GM23338 (cell line): ENCODE data around the gene PARVG. TPM values are rescaled to one million over a fixed set of nuclear protein-coding genes. Genes with fewer than 3 reads are reported as not detected.

Source experiments
- ATAC-seq: fragments of 200-7000 bp; cut with Tn5 transposase; 3 replicates; pipeline ENCODE4 v1.9.1; 2020
- DNase-seq: peaks from one replicate; pipeline ENCODE4 v3.0.0-alpha.2; 2015; ENCODE audit warnings: low spot score
- H2AFZ ChIP-seq: fragments of 200-600 bp; sonication (generic); 2 replicates; pipeline ENCODE4 v1.8.0; 2016; ENCODE audit warnings: antibody characterized with exemption, mild to moderate bottlenecking, moderate library complexity
- H3F3A ChIP-seq: fragments of 200-600 bp; sonication (generic); replicated peaks from 2 replicates; pipeline ENCODE4 v1.8.0; 2017; ENCODE audit warnings: antibody characterized with exemption, mixed run types, low read depth
- H3K27ac ChIP-seq: fragments of 200-600 bp; sonication (generic); 2 replicates; pipeline ENCODE4 v1.6.1; 2016; ENCODE audit warnings: low read depth
- H3K27me3 ChIP-seq: fragments of 200-600 bp; sonication (generic); 2 replicates; pipeline ENCODE4 v1.8.0; 2016; ENCODE audit warnings: mild to moderate bottlenecking, mixed run types, moderate library complexity; ENCODE audit not compliant: insufficient read depth
- H3K36me3 ChIP-seq: fragments of 200-600 bp; sonication (generic); 2 replicates; pipeline ENCODE4 v1.8.0; 2016; ENCODE audit warnings: mild to moderate bottlenecking; ENCODE audit not compliant: insufficient read depth
- H3K4me1 ChIP-seq: fragments of 200-600 bp; sonication (generic); 2 replicates; pipeline ENCODE4 v1.8.0; 2016; ENCODE audit warnings: mild to moderate bottlenecking, moderate library complexity; ENCODE audit not compliant: insufficient read depth
- H3K4me2 ChIP-seq: fragments of 200-600 bp; sonication (generic); 2 replicates; pipeline ENCODE4 v1.7.1; 2017; ENCODE audit warnings: mixed run types
- H3K4me3 ChIP-seq: fragments of 200-600 bp; sonication (generic); 2 replicates; pipeline ENCODE4 v1.6.1; 2016; ENCODE audit warnings: mixed run types
- H3K79me2 ChIP-seq: fragments of 200-600 bp; sonication (generic); replicated peaks from 2 replicates; pipeline ENCODE4 v1.8.0; 2017; ENCODE audit warnings: mild to moderate bottlenecking; ENCODE audit not compliant: insufficient read depth
- H3K9me2 ChIP-seq: fragments of 200-600 bp; sonication (generic); 2 replicates; pipeline ENCODE4 v1.8.0; 2017; ENCODE audit not compliant: insufficient read depth
- H4K20me1 ChIP-seq: fragments of 200-600 bp; sonication (generic); replicated peaks from 2 replicates; pipeline ENCODE4 v1.8.0; 2017; ENCODE audit warnings: mild to moderate bottlenecking; ENCODE audit not compliant: insufficient read depth
- H3K27ac Mint-ChIP-seq: 2 replicates; pipeline ENCODE4 v1.8.0; 2020; ENCODE audit warnings: inconsistent platforms, mild to moderate bottlenecking, moderate library complexity, mixed read lengths
- H3K27me3 Mint-ChIP-seq: 3 replicates; pipeline ENCODE4 v1.8.0; 2022; ENCODE audit warnings: low read depth, mild to moderate bottlenecking, moderate library complexity, mixed read lengths, inconsistent platforms; ENCODE audit not compliant: insufficient read depth, poor library complexity
- H3K36me3 Mint-ChIP-seq: 3 replicates; pipeline ENCODE4 v1.8.0; 2021; ENCODE audit warnings: low read depth, mild to moderate bottlenecking, inconsistent platforms, moderate library complexity, mixed read lengths
- H3K4me1 Mint-ChIP-seq: 3 replicates; pipeline ENCODE4 v1.8.0; 2020; ENCODE audit warnings: mild to moderate bottlenecking, inconsistent platforms, mixed read lengths
- H3K4me3 Mint-ChIP-seq: 3 replicates; pipeline ENCODE4 v1.8.0; 2021; ENCODE audit warnings: moderate library complexity, mild to moderate bottlenecking, inconsistent platforms, mixed read lengths
- H3K9me3 Mint-ChIP-seq: 3 replicates; pipeline ENCODE4 v1.8.0; 2020; ENCODE audit warnings: moderate library complexity, mild to moderate bottlenecking, inconsistent platforms, mixed read lengths
- CTCF ChIP-seq, 2 experiments: fragments of 200-600 bp in 1 of 2; sonication (generic) in 1 of 2; conservative IDR thresholded peaks; 2 replicates each; pipeline versions ENCODE4 v1.5.1 to v1.6.1; 2016 to 2017; ENCODE audit warnings: antibody characterized with exemption in 2 of 2, low read depth in 2 of 2, mild to moderate bottlenecking in 2 of 2, moderate library complexity in 1 of 2
- EZH2 ChIP-seq: fragments of 200-600 bp; sonication (generic); IDR thresholded peaks from one replicate; pipeline ENCODE4 v1.8.0; 2017; ENCODE audit warnings: antibody characterized with exemption, mild to moderate bottlenecking, low read depth; ENCODE audit not compliant: unreplicated experiment
- EZH2phosphoT487 ChIP-seq: fragments of 200-600 bp; sonication (generic); IDR thresholded peaks from one replicate; pipeline ENCODE4 v1.8.1; 2018; ENCODE audit warnings: antibody characterized with exemption; ENCODE audit not compliant: unreplicated experiment
- NANOG ChIP-seq: IDR thresholded peaks from 2 replicates; pipeline ENCODE4 v1.6.1; 2016; ENCODE audit warnings: antibody characterized with exemption, borderline replicate concordance
- ZNF462 ChIP-seq: fragments of 250-450 bp; sonication (Bioruptor Pico); IDR thresholded peaks from 2 replicates; pipeline ENCODE4 v1.5.0; 2020; ENCODE audit warnings: mild to moderate bottlenecking, moderate library complexity
- polyA plus RNA-seq: library from polyadenylated mRNA; unstranded; fragments of >200 nt; fragmentation: Nextera tagmentation; extraction: Ambion mirVana; gene quantifications from 2 replicates; pipeline ENCODE4 v1.2.1, GENCODE V29; 2016
- total RNA-seq: library from RNA; depleted of rRNA; stranded (reverse); fragments of >200 nt; shearing (Covaris generic); gene quantifications from 2 replicates; pipeline ENCODE4 v1.2.3, GENCODE V29; 2014

PARVG gene
- total and polyA plus RNA-seq, 2 experiments from 2014 or later: 0.14 to 0.31 TPM

DNA sequence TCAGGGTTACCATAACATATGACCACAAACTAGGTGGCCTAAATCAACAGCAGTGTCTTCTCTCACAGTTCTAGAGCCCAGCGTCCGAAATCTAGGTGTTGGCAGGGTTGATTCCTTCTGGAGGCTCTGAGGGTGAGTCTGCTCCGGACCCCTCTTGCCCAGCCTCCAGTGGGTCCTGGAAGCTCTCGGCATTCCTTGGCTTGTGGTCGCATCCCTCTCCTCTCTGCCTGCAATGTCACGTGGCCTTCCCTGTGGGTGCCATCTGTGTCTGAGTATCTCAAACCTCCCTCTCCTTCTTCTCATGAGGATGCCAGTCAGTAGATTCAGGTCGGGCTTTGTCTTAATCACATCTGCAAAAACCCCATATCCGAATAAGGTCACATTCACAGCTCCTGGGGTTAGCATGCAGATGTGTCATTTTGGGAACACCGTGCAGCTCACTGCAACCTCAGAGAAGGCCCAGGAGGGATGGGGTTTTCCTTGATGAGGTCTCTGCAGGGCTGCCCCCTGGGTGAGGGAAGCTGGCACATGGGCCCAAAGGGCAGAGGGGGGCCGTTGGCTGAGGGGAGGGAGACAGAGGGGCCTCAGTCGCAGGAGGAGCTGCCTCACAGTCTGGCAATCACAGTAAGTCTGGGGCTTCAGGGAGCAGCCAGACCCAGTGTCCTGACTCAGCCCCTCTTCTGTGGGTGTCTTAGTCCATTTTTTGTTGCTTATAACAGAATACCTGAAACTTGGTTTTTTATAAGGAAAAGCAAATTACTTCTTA lies 41.2 kb downstream of the PARVG start:
- Mint-ChIP-seq H3K27me3 (peaks cover 15% of the 10 kb centered on the region), H3K36me3 (no peaks in the 10 kb centered on the region; the same call in 2 of the 3 replicates), H3K4me1 (no peaks in the 10 kb centered on the region), H3K27ac (no peak overlapping the region), H3K9me3 (peaks cover 6% of the 10 kb centered on the region; the same call in 2 of the 3 replicates), H3K4me3 (no peak overlapping the region)
- no peak overlapping the region for H3K4me2 ChIP-seq
- ATAC-seq (no peak), DNase-seq (no peak)
- H3K9me2 ChIP-seq: no peaks in the 10 kb centered on the region
- no peak overlapping the region for H3K27ac ChIP-seq
- no peaks in the 10 kb centered on the region for H3F3A ChIP-seq
- no peaks in the 10 kb centered on the region for H3K4me1 ChIP-seq
- no peaks in the 10 kb centered on the region for H4K20me1 ChIP-seq
- no peak overlapping the region for H3K4me3 ChIP-seq
- TF ChIP-seq CTCF (conservative IDR thresholded peaks at IDR 0.05; ENCODE audit: low read depth in 2 of 2): no peak
- no peak for TF ChIP-seq NANOG
- H3K36me3 ChIP-seq: no peaks in the 10 kb centered on the region
- H3K79me2 ChIP-seq: no peaks in the 10 kb centered on the region
- H2AFZ ChIP-seq: no peak overlapping the region
- no peaks in the 10 kb centered on the region for H3K27me3 ChIP-seq

- Histone ChIP-seq H3K4me2 (no peak overlapping the region), H2AFZ (no peak overlapping the region)
These were observed 43.4 kb downstream of the PARVG start for GRCh38 chr22:44224166-44224565.

More at GRCh38 chr22:44224166-44224565, 43.4 kb downstream of the PARVG start:
- peaks cover 15% of the 10 kb centered on the region for H3K27me3 Mint-ChIP-seq
- Histone ChIP-seq H3K27ac (no peak overlapping the region), H3K4me1 (no peaks in the 10 kb centered on the region), H3K79me2 (no peaks in the 10 kb centered on the region), H3K9me2 (no peaks in the 10 kb centered on the region), H3K4me3 (no peak overlapping the region), H3F3A (no peaks in the 10 kb centered on the region), H3K36me3 (no peaks in the 10 kb centered on the region), H4K20me1 (no peaks in the 10 kb centered on the region), H3K27me3 (no peaks in the 10 kb centered on the region)
- no peak overlapping the region for H3K27ac Mint-ChIP-seq
- no peak overlapping the region for H3K4me3 Mint-ChIP-seq
- DNase-seq (no peak), ATAC-seq (no peak)
- TF ChIP-seq EZH2phosphoT487: no peak
- TF ChIP-seq EZH2: no peak
- no peak for TF ChIP-seq ZNF462 (CRISPR knock-in tag)
- H3K4me1 Mint-ChIP-seq: no peaks in the 10 kb centered on the region
- no peaks in the 10 kb centered on the region; the same call in 2 of the 3 replicates for H3K36me3 Mint-ChIP-seq
- peaks cover 14% of the 10 kb centered on the region for H3K9me3 Mint-ChIP-seq
